ENCODE results near the gene SH3D19.

DNA sequence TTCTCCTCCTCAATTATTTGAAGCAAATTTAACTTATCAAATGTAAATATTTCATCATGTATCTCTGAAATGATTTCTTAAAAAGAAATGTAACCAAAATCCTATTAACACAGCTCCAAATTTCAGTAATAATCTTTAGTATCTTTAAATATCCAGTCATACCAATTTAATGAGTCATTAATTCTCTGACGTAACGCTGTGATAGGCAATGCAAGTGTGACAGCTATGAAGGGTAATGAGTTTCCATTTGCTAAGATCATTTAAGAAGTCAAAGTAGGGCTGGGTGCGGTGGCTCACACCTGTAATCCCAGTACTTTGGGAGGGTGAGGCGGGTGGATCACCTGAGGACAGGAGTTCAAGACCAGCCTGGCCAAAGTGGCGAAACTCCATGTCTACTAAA lies 210.4 kb downstream of the SH3D19 start:
- TF ChIP-seq CTCF (IDR thresholded peaks at IDR 0.05) (no peak), POLR2A (IDR thresholded peaks at IDR 0.05) (no peak)
